ENCODE data around the gene LHFPL2.

Gene LHFPL2

DNA sequence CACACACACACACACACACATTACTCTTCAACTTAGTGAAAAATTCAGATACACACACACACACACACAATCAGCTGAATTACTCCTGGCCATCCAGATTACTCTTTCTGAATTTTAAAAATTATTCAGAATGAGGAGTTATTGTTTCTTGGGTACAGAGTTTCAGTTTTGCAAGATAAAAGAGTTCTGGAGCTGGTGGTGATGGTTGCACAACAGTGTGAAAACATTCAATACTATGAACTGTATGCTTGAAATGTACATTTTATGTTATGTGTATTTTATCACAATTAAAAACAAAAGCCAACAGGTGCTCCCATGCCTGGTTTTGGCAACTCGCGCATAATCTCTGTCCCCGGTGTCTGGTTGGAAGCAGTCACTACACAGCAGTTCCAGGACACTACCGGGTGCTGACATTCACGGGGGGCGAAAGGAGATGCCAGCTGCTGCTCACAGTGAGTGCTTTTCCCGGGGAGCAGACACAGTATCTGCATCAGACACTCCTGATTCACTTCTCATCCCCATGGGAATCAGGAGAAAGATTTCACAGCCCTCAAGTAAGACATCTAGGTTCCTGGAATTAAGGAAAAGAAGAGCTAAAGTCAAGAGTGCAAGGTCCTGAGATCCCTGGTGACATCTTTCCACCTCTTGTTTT, 55.7 kb downstream of the LHFPL2 start:
- TF ChIP-seq, protein P1, sequence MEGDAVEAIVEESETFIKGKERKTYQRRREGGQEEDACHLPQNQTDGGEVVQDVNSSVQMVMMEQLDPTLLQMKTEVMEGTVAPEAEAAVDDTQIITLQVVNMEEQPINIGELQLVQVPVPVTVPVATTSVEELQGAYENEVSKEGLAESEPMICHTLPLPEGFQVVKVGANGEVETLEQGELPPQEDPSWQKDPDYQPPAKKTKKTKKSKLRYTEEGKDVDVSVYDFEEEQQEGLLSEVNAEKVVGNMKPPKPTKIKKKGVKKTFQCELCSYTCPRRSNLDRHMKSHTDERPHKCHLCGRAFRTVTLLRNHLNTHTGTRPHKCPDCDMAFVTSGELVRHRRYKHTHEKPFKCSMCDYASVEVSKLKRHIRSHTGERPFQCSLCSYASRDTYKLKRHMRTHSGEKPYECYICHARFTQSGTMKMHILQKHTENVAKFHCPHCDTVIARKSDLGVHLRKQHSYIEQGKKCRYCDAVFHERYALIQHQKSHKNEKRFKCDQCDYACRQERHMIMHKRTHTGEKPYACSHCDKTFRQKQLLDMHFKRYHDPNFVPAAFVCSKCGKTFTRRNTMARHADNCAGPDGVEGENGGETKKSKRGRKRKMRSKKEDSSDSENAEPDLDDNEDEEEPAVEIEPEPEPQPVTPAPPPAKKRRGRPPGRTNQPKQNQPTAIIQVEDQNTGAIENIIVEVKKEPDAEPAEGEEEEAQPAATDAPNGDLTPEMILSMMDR (conservative IDR thresholded peaks at IDR 0.05) = no peak
- no peak overlapping the region for H3K27ac ChIP-seq

DNA sequence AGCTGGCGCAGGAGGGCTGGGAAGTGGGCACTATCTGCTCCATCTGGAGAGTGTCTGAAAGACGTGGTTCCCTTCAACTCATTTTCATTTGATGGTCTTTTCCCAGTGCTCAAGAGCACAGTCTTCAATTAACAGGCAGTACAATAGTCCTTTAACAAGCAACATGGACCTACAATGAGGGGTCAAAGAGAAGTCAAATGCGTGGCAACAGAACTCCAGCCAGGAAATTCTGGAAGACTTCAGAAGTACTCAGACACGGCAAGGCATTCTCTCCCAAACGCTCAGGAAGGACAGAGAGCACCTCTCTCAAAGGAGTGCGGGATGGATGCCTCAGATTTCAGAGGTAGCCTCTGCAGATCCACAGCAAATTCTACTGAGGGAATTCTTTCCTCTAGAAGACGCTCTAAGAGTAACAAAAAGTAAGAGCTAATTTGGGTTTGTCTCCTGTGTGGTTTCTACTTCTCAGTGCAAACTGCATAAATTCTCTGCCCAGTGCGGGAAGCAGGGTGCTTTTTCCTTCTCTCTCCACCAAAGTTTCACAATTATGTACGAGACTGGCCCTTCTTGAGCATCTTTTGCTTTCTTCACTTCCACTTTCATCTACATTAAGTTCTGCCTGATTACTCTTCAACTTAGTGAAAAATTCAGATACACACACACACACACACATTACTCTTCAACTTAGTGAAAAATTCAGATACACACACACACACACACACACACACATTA, 56.4 kb downstream of the LHFPL2 start:
- TF ChIP-seq, protein P1 (conservative IDR thresholded peaks at IDR 0.05) = no peak
- H3K27ac ChIP-seq = no peak overlapping the region

DNA sequence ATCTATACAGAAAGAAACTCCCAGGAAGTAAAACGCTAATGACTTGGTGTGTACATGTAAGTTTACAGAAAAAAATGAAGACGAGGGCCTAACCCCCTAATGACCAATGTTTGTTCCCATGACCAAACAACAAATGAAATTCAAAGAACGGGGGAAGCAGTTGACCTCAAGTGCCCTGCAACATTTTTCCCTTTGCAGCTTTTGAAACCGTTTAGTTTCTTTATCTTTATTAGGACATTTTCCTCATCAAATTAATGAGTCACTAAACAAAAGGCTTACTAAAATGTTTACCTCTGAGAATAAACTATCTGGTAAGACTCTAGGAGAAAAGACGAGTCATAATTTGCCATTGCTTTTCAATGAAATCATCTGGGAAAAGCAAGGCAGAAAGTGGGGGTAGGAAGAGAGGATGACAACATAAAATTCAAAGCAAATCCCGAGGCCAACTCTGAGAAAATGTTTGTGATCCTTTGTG, 57.4 kb downstream of the LHFPL2 start:
- TF ChIP-seq, protein P1 (conservative IDR thresholded peaks at IDR 0.05) = no peak
- no peak overlapping the region for H3K27ac ChIP-seq

DNA sequence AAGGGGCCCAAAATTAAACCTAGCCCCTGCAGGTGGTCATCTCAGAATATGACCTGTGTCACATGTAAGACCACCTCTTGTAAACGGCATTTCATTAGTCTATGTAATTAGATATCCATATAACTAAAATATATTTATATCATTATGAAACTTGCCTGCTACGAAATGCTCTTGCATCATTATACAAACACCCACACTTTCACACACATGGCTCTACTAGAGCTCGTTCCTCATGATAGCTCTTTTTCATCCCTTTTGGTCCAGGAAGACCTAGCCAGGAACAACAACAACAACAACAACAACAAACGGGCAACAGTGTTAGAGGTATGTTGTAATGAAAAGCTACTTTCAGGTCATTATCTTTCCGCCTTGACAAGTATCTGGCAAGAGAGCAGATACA, 58.6 kb downstream of the LHFPL2 start:
- TF ChIP-seq, protein P1 (conservative IDR thresholded peaks at IDR 0.05) = no peak
- H3K27ac ChIP-seq = no peak overlapping the region

DNA sequence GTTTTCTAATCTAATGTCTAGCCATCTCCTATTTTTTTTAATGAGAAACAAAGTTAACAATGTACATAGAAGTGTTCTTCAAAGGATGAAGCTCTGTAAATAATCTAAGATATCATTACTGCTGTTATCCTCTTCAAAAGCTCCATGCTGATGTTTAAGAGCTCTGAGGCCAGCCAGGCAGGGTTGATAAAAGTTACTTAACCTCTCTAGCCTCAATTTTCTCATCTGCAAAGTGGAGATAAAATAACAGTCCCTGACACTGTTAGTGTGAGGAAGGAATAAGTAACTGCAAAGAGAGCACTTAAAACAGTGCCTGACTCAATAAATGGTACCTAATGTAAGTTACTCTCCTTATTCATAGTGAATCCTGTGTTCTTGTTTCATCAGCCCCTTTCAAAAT, 60.1 kb downstream of the LHFPL2 start:
- TF ChIP-seq, protein P1 (conservative IDR thresholded peaks at IDR 0.05) = no peak
- H3K27ac ChIP-seq = no peak overlapping the region

DNA sequence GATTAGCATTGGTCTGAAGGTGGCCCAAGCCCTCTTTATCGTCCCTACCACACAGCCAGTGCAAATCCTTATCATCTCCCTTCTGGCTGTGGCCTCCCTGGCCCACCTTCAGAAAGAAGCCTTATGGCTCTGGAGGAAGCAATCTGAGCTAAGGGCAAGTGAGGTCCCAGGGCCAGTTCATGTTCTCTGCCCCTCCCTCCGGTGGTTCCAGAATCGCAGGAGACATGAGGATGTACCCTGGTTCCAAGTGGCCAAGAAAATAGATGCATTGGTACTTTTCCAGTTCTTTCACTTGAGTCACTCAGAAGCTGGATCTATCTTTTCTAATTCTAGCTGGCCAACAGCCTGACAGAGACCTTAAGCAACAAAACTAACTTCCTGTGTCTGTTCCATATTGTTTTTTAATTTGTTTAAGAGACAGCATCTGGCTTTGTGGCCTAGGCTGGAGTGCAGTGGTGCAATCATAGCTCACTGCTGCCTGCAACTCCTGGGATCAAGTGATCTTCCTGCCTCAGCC, 60.7 kb downstream of the LHFPL2 start:
- TF ChIP-seq, protein P1 (conservative IDR thresholded peaks at IDR 0.05) = no peak
- no peak overlapping the region for H3K27ac ChIP-seq

DNA sequence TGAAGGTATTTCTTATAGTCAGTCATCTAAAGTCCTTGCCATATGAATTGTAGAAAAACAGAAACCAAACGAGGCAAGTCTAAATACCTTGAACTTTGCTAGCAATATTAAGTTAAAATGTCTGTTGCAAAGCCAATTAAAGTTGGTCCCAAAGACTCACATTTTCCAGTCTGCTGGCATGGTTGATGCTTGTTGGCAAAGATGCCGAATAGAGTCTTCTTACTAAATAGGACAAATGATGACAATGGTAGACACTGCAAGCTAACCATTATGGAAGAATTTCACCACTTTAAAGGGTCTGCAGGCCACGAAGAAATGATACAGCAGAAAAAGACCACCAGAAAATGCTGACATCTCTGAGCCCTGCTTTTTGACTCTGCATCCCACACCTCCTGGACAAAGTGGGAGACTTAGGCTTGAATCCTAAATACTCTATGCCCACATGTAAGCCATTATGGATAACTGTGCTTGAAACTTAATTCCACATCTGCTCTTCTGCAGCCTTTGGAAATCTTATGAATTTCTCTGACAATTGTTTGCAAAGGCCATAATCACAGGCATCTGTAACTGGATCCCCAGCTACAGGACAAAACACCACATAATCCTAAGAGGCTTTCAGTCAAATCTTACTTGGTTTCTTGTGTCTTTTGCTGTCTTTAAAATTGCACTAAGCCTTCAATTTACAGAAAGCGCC, 61.3 kb downstream of the LHFPL2 start:
- TF ChIP-seq, protein P1 (conservative IDR thresholded peaks at IDR 0.05) = no peak
- H3K27ac ChIP-seq = no peak overlapping the region

Measured in VCaP (cell line).